ENCODE data around the gene PYY. TPM values are rescaled to one million over a fixed set of nuclear protein-coding genes. Genes with fewer than 3 reads are reported as not detected.

PYY gene
- total RNA-seq, 1 experiment from 2014 or later, result not detected

- Mint-ChIP-seq H3K4me3 (ENCODE audit: unreplicated experiment) (no peak overlapping the region), H3K4me1 (ENCODE audit: low read depth, unreplicated experiment) (no peaks in the 10 kb centered on the region), H3K36me3 (ENCODE audit: insufficient read depth, unreplicated experiment) (no peaks in the 10 kb centered on the region), H3K27me3 (ENCODE audit: insufficient read depth, unreplicated experiment) (peaks cover 25% of the 10 kb centered on the region), H3K9me3 (ENCODE audit: unreplicated experiment) (no peaks in the 10 kb centered on the region), H3K27ac (ENCODE audit: unreplicated experiment) (no peak overlapping the region)
- TF ChIP-seq, protein P1, sequence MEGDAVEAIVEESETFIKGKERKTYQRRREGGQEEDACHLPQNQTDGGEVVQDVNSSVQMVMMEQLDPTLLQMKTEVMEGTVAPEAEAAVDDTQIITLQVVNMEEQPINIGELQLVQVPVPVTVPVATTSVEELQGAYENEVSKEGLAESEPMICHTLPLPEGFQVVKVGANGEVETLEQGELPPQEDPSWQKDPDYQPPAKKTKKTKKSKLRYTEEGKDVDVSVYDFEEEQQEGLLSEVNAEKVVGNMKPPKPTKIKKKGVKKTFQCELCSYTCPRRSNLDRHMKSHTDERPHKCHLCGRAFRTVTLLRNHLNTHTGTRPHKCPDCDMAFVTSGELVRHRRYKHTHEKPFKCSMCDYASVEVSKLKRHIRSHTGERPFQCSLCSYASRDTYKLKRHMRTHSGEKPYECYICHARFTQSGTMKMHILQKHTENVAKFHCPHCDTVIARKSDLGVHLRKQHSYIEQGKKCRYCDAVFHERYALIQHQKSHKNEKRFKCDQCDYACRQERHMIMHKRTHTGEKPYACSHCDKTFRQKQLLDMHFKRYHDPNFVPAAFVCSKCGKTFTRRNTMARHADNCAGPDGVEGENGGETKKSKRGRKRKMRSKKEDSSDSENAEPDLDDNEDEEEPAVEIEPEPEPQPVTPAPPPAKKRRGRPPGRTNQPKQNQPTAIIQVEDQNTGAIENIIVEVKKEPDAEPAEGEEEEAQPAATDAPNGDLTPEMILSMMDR (IDR thresholded peaks at IDR 0.05; ENCODE audit: insufficient read depth in 1 of 2, low read depth in 1 of 2, low read length in 1 of 2, severe bottlenecking in 1 of 2, unreplicated experiment in 1 of 2), result no peak
- POLR2A ChIA-PET, result no interaction called here
- intact Hi-C loops (cut with micrococcal nuclease; ENCODE audit: unreplicated experiment), result no loop called here
- Histone ChIP-seq H3K36me3 (ENCODE audit: control insufficient read depth, insufficient read depth, low read length) (no peaks in the 10 kb centered on the region), H3K4me1 (peaks cover 15% of the 10 kb centered on the region; the same call in 1 of the 2 replicates), H3K9me3 (no peaks in the 10 kb centered on the region), H3K4me3 (ENCODE audit: low read depth, low read length) (no peak overlapping the region), H3K27me3 (replicated peaks; ENCODE audit: control insufficient read depth, insufficient read depth, low read length) (peaks cover 3% of the 10 kb centered on the region)
- BruUV-seq (replicated peaks), result no TSS peak
- no peak for DNase-seq
- CTCF ChIA-PET, result interaction anchor here (0.6 kb wide), 1 partner anchor 43 kb away, joined by 3 read pairs; no protein-coding TSS in a partner anchor
Measured at GRCh38 chr17:43987131-43988021, 33.6 kb upstream of the PYY start.

- DNase-seq, result no peak
- Mint-ChIP-seq H3K4me3 (ENCODE audit: unreplicated experiment) (no peak overlapping the region), H3K9me3 (ENCODE audit: unreplicated experiment) (no peaks in the 10 kb centered on the region), H3K4me1 (ENCODE audit: low read depth, unreplicated experiment) (no peaks in the 10 kb centered on the region), H3K27ac (ENCODE audit: unreplicated experiment) (no peak overlapping the region), H3K36me3 (ENCODE audit: insufficient read depth, unreplicated experiment) (no peaks in the 10 kb centered on the region), H3K27me3 (ENCODE audit: insufficient read depth, unreplicated experiment) (peaks cover 33% of the 10 kb centered on the region)
- H3K4me1 ChIP-seq, result peaks cover 15% of the 10 kb centered on the region; the same call in 1 of the 2 replicates
- no TSS peak for BruUV-seq (replicated peaks)
- ChIA-PET POLR2A (no interaction called here), CTCF (interaction anchor here (0.8 kb wide), 1 partner anchor 72 kb away, joined by 3 read pairs; no protein-coding TSS in a partner anchor)
- H3K4me3 ChIP-seq (ENCODE audit: low read depth, low read length), result no peak overlapping the region
- no peaks in the 10 kb centered on the region for H3K9me3 ChIP-seq
- no peaks in the 10 kb centered on the region for H3K36me3 ChIP-seq (ENCODE audit: control insufficient read depth, insufficient read depth, low read length)
- TF ChIP-seq, protein P1 (IDR thresholded peaks at IDR 0.05; ENCODE audit: insufficient read depth in 1 of 2, low read depth in 1 of 2, low read length in 1 of 2, severe bottlenecking in 1 of 2, unreplicated experiment in 1 of 2), result no peak
- peaks cover 5% of the 10 kb centered on the region for H3K27me3 ChIP-seq (replicated peaks; ENCODE audit: control insufficient read depth, insufficient read depth, low read length)
- intact Hi-C loops (cut with micrococcal nuclease; ENCODE audit: unreplicated experiment), result no loop called here
Measured at GRCh38 chr17:43986225-43986981, 32.7 kb upstream of the PYY start.

- intact Hi-C loops (cut with micrococcal nuclease; ENCODE audit: unreplicated experiment), result no loop called here
- peaks cover 5% of the 10 kb centered on the region for H3K27me3 ChIP-seq (replicated peaks; ENCODE audit: control insufficient read depth, insufficient read depth, low read length)
- H3K36me3 ChIP-seq (ENCODE audit: control insufficient read depth, insufficient read depth, low read length), result no peaks in the 10 kb centered on the region
- H3K36me3 Mint-ChIP-seq (ENCODE audit: insufficient read depth, unreplicated experiment), result no peaks in the 10 kb centered on the region
- CTCF ChIA-PET, result interaction anchor here (1.1 kb wide), 1 partner anchor 12 kb away, joined by 3 read pairs; no protein-coding TSS in a partner anchor
- DNase-seq, result no peak
- POLR2A ChIA-PET, result no interaction called here
- H3K4me1 ChIP-seq, result peaks cover 15% of the 10 kb centered on the region; the same call in 1 of the 2 replicates
- TF ChIP-seq, protein P1 (IDR thresholded peaks at IDR 0.05; ENCODE audit: insufficient read depth in 1 of 2, low read depth in 1 of 2, low read length in 1 of 2, severe bottlenecking in 1 of 2, unreplicated experiment in 1 of 2), result no peak
- peak overlapping the region; percentile 50 for H3K4me3 ChIP-seq (ENCODE audit: low read depth, low read length)
- H3K27me3 Mint-ChIP-seq (ENCODE audit: insufficient read depth, unreplicated experiment), result peaks cover 40% of the 10 kb centered on the region
- no peak overlapping the region for H3K27ac Mint-ChIP-seq (ENCODE audit: unreplicated experiment)
- H3K4me3 Mint-ChIP-seq (ENCODE audit: unreplicated experiment), result peak overlapping the region; percentile 73
- H3K9me3 Mint-ChIP-seq (ENCODE audit: unreplicated experiment), result no peaks in the 10 kb centered on the region
- H3K9me3 ChIP-seq, result no peaks in the 10 kb centered on the region
- BruUV-seq (replicated peaks), result no TSS peak
- H3K4me1 Mint-ChIP-seq (ENCODE audit: low read depth, unreplicated experiment), result no peaks in the 10 kb centered on the region
Measured at GRCh38 chr17:43984521-43984920, 30.8 kb upstream of the PYY start.
